Neutrophil (primary cell): Measurements from ENCODE around the gene KLK6.

Experiments
- H3K27ac ChIP-seq: fragments of 200-600 bp; sonication (generic); 2 replicates; pipeline ENCODE4 v1.5.1; 2016; ENCODE audit warnings: mild to moderate bottlenecking, moderate library complexity
- H3K27me3 ChIP-seq: fragments of 200-600 bp; sonication (generic); 2 replicates; pipeline ENCODE4 v1.6.0; 2016; ENCODE audit warnings: mild to moderate bottlenecking
- H3K36me3 ChIP-seq: fragments of 200-600 bp; sonication (generic); 2 replicates; pipeline ENCODE4 v1.5.1; 2017
- H3K4me1 ChIP-seq, 2 experiments: fragments of 200-600 bp in 1 of 2; sonication (generic) in 1 of 2; 1 replicate in 1 of 2; 2 replicates in 1 of 2; pipeline versions ENCODE4 v1.5.1 to v1.6.1; 2013 to 2016; ENCODE audit warnings: low read depth in 1 of 2, low read length in 1 of 2, mild to moderate bottlenecking in 1 of 2, moderate library complexity in 1 of 2; ENCODE audit not compliant: control insufficient read depth in 1 of 2, insufficient read depth in 1 of 2
- H3K4me3 ChIP-seq, 2 experiments: fragments of 200-600 bp in 1 of 2; sonication (generic) in 1 of 2; 1 replicate in 1 of 2; 2 replicates in 1 of 2; pipeline ENCODE4 v1.5.1; 2013 to 2016; ENCODE audit warnings: low read depth in 1 of 2, low read length in 1 of 2, mild to moderate bottlenecking in 1 of 2, moderate library complexity in 1 of 2
- H3K9me3 ChIP-seq: fragments of 200-600 bp; sonication (generic); 2 replicates; pipeline ENCODE4 v1.5.1; 2016
- CTCF ChIP-seq: fragments of 200-600 bp; sonication (generic); IDR thresholded peaks from 2 replicates; pipeline ENCODE4 v1.5.1; 2016; ENCODE audit warnings: antibody characterized with exemption

Gene KLK6

GRCh38 chr19:50912102-50912599 is 57.2 kb downstream of the KLK6 start:
- TF ChIP-seq CTCF: no peak
- Histone ChIP-seq H3K4me1 (no peaks in the 10 kb centered on the region), H3K4me3 (no peak overlapping the region), H3K27me3 (peaks cover 81% of the 10 kb centered on the region), H3K27ac (no peak overlapping the region), H3K36me3 (no peaks in the 10 kb centered on the region), H3K9me3 (no peaks in the 10 kb centered on the region)

DNA sequence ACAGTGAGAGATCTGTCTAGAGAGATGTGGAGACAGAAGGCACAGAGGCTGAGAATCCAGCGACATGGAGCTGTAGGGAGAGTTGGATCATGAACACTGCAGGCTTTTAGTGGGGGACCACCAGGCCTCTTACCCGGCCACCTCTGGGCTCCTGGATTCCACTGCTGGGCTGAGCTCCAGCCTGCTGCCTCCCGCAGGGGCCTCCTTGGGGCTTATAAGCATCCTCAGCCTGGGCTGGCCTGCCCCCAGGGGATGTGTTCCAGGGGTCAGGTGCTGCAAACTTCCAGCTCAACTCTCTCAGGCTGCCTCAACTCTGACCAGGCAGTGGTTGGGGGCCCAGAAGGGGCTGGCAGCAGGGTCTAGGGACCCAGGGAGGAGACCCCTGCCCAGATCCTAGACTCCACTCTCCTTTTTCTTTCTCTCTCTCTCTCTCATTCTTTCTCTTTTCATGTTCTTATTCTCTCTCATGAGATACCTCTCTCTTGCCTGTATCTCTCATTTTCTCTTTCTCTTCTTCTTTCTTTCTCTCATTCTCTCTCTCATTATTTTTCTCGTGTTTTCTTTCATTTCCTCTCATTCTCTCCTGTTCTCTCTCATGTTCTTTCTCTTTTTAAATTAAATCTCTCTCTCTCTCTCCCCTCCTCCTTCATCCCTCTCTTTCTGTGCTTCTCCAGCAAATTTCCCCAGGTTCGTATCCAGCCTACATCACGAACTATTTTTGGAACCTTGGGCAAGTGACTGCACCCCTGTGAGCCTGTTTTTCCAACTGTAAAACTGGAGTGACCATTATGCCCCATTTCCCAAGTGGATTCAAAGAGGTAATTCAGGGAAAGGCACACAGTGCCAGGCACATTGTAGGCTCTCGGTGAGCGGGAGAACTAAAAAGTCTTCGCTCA is 57.9 kb downstream of the KLK6 start, which contains the start of gene KLK4:
KLK4 (minus strand) TSS at position 190 of the 896 bp plus-strand sequence. CDS start 657 bp downstream, outside the sequence.
- Histone ChIP-seq H3K4me1 (no peaks in the 10 kb centered on the region), H3K9me3 (no peaks in the 10 kb centered on the region), H3K27ac (no peak within 1 kb of the TSS), H3K4me3 (no peak within 1 kb of the TSS), H3K27me3 (peaks cover 82% of the 10 kb centered on the region), H3K36me3 (no peaks in the 10 kb centered on the region)
- no peak for TF ChIP-seq CTCF

DNA sequence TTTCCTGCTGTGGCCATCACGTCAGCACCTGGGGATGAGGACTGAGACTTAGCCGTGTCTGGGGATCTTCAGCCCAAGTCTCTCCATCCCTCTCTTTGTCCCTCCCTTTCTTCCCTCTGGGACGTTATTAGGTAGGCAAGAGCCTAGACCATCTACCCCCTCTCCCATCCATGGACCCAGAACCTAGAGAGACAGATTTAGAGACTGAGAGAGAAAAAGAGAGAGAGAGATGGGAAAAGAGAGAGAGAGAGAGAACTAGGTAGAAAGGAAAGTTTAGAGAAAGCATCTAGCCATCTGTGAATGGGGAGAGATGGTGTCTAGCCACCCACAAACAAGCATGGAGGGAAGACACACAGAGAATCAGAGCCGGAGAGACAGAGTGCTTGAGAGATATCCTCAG is 58.7 kb downstream of the KLK6 start:
- Histone ChIP-seq H3K9me3 (no peaks in the 10 kb centered on the region), H3K4me1 (no peaks in the 10 kb centered on the region), H3K4me3 (no peak overlapping the region), H3K27me3 (peaks cover 78% of the 10 kb centered on the region), H3K36me3 (no peaks in the 10 kb centered on the region), H3K27ac (no peak overlapping the region)
- no peak for TF ChIP-seq CTCF

GRCh38 chr19:50909240-50910070 is 59.9 kb downstream of the KLK6 start:
- no peak overlapping the region for H3K4me3 ChIP-seq
- TF ChIP-seq CTCF: no peak
- peaks cover 80% of the 10 kb centered on the region for H3K27me3 ChIP-seq
- no peaks in the 10 kb centered on the region for H3K4me1 ChIP-seq
- H3K27ac ChIP-seq: no peak overlapping the region
- H3K36me3 ChIP-seq: no peaks in the 10 kb centered on the region
- H3K9me3 ChIP-seq: no peaks in the 10 kb centered on the region
